Measurements from ENCODE around the gene C10orf90. TPM values are rescaled to one million over a fixed set of nuclear protein-coding genes. Genes with fewer than 3 reads are reported as not detected.

The C10orf90 gene
- total RNA-seq, 2 experiments from 2014 or later, result not detected

DNA sequence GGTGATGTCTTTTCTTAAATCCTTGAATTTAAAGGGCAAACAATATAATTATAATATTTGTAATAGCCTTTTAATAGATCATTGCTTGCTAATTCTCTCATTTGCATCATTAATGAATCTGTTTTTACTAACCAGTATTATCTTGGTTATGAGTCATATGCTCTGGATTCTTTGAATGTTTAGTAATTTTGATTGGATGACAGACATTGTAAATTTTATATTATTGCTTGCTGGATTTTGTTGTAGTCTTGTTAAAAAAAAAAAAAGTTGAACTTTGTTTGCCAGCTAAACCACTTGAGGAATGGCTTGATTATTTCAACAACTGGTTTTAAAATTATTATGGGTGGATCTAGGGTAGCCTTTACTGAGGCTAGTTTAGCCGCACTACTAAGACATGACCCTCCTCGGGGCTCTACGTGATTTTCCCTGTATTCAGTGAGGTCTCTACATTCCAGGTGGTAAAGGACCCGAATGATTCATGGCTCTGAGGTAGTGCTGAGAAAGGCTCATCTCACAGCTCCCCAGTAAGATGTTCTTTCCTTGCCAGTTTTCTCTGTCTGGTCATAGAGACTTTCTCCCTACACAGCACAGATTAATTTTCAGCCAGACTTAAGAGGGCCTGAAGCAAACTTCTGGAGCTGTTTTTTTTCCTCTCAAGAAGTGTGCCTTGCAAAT, 8.5 kb downstream of the C10orf90 start:
- Histone ChIP-seq H3K4me3 (ENCODE audit: low read length) (no peak overlapping the region), H3K27me3 (ENCODE audit: control insufficient read depth in 1 of 2, insufficient read depth in 2 of 2, low read length in 2 of 2) (no peaks in the 10 kb centered on the region), H3K9me3 (ENCODE audit: control insufficient read depth in 1 of 2, insufficient read depth in 1 of 2, low read length in 2 of 2) (peaks cover 0 to 3% of the 10 kb centered on the region in 2 experiments), H3K4me1 (ENCODE audit: insufficient read depth, low read length) (no peaks in the 10 kb centered on the region), H3K36me3 (ENCODE audit: insufficient read depth, low read length) (no peaks in the 10 kb centered on the region), H3K27ac (ENCODE audit: low read depth in 1 of 2, low read length in 2 of 2) (no peak overlapping the region)
- ATAC-seq (ENCODE audit: poor library complexity) (no peak), DNase-seq (no peak)
- no peak overlapping the region for H3K4me3 Mint-ChIP-seq
- H3K9me3 Mint-ChIP-seq, result no peaks in the 10 kb centered on the region
- TF ChIP-seq, protein P1, sequence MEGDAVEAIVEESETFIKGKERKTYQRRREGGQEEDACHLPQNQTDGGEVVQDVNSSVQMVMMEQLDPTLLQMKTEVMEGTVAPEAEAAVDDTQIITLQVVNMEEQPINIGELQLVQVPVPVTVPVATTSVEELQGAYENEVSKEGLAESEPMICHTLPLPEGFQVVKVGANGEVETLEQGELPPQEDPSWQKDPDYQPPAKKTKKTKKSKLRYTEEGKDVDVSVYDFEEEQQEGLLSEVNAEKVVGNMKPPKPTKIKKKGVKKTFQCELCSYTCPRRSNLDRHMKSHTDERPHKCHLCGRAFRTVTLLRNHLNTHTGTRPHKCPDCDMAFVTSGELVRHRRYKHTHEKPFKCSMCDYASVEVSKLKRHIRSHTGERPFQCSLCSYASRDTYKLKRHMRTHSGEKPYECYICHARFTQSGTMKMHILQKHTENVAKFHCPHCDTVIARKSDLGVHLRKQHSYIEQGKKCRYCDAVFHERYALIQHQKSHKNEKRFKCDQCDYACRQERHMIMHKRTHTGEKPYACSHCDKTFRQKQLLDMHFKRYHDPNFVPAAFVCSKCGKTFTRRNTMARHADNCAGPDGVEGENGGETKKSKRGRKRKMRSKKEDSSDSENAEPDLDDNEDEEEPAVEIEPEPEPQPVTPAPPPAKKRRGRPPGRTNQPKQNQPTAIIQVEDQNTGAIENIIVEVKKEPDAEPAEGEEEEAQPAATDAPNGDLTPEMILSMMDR (IDR thresholded peaks at IDR 0.05), result no peak
- CTCF ChIA-PET, result no interaction called here
- intact Hi-C loops (cut with DNase I, micrococcal nuclease), result no loop called here
- H3K4me1 Mint-ChIP-seq (ENCODE audit: low read depth), result no peaks in the 10 kb centered on the region
- no peak overlapping the region for H3K27ac Mint-ChIP-seq
- POLR2A ChIA-PET, result no interaction called here
- no peaks in the 10 kb centered on the region for H3K36me3 Mint-ChIP-seq (ENCODE audit: low read depth)
- H3K27me3 Mint-ChIP-seq, result peaks cover 9% of the 10 kb centered on the region

DNA sequence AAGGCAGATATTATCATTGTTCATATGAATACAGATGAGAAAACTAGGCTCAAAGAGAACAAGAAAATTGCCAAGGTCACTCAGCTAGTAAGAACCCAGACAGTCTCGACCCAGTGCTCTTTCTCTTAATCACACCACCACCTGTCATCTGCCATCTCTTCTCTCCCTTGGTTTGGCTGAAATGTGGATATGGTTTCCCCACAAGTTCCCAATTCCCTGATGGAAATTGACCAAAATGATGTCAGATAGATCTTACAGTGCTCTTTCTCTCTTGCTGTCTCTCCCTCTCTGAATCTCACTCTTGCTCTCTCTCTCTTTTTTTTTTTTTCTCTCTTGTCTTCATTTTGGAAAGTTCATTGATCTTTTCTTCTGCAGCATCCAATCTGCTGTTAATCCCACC, 9.1 kb downstream of the C10orf90 start:
- Histone ChIP-seq H3K27ac (ENCODE audit: low read depth in 1 of 2, low read length in 2 of 2) (no peak overlapping the region), H3K4me3 (ENCODE audit: low read length) (no peak overlapping the region), H3K4me1 (ENCODE audit: insufficient read depth, low read length) (no peaks in the 10 kb centered on the region), H3K36me3 (ENCODE audit: insufficient read depth, low read length) (no peaks in the 10 kb centered on the region), H3K27me3 (ENCODE audit: control insufficient read depth in 1 of 2, insufficient read depth in 2 of 2, low read length in 2 of 2) (no peaks in the 10 kb centered on the region), H3K9me3 (ENCODE audit: control insufficient read depth in 1 of 2, insufficient read depth in 1 of 2, low read length in 2 of 2) (peaks cover 0 to 3% of the 10 kb centered on the region in 2 experiments)
- Mint-ChIP-seq H3K4me1 (ENCODE audit: low read depth) (no peaks in the 10 kb centered on the region), H3K27me3 (peaks cover 9% of the 10 kb centered on the region), H3K36me3 (ENCODE audit: low read depth) (no peaks in the 10 kb centered on the region), H3K9me3 (no peaks in the 10 kb centered on the region), H3K27ac (no peak overlapping the region), H3K4me3 (no peak overlapping the region)
- ChIA-PET CTCF (no interaction called here), POLR2A (no interaction called here)
- intact Hi-C loops (cut with DNase I, micrococcal nuclease), result no loop called here
- DNase-seq, result no peak
- TF ChIP-seq, protein P1 (IDR thresholded peaks at IDR 0.05), result no peak
- ATAC-seq (ENCODE audit: poor library complexity), result no peak

DNA sequence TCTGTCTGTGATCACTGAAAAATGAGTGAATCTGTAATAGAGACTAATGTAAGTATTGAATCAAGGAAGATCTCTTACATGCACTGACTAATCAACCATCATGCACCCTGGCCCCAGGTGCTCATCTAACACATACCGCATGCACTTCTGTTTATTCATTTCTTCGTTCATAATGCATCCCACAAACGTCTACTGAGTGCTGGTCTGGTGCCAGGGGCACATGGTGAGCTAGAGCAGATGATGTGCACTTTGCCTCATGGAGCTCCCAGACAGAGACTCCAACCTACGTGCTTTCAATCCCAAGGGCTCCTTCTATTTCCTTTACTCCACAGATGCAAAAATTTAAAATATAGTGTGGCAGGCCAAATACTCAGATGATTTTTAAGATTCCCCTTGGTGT, 10.7 kb downstream of the C10orf90 start:
- no peak overlapping the region for H3K27ac ChIP-seq (ENCODE audit: low read depth in 1 of 2, low read length in 2 of 2)
- ChIA-PET POLR2A (interaction anchor here (0.6 kb wide), 1 partner anchor 684 kb away, joined by 3 read pairs; no protein-coding TSS in a partner anchor), CTCF (no interaction called here)
- H3K27me3 ChIP-seq (ENCODE audit: control insufficient read depth in 1 of 2, insufficient read depth in 2 of 2, low read length in 2 of 2), result no peaks in the 10 kb centered on the region
- Mint-ChIP-seq H3K9me3 (no peaks in the 10 kb centered on the region), H3K4me3 (no peak overlapping the region), H3K27me3 (peaks cover 9% of the 10 kb centered on the region), H3K4me1 (ENCODE audit: low read depth) (no peaks in the 10 kb centered on the region), H3K27ac (no peak overlapping the region), H3K36me3 (ENCODE audit: low read depth) (no peaks in the 10 kb centered on the region)
- DNase-seq, result no peak
- TF ChIP-seq, protein P1 (IDR thresholded peaks at IDR 0.05), result no peak
- H3K4me1 ChIP-seq (ENCODE audit: insufficient read depth, low read length), result no peaks in the 10 kb centered on the region
- H3K4me3 ChIP-seq (ENCODE audit: low read length), result no peak overlapping the region
- intact Hi-C loops (cut with DNase I, micrococcal nuclease), result loop anchor here in 1 of 2 experiments (10.0 kb wide), 1 partner anchor 55 kb away; no protein-coding TSS in a partner anchor
- ATAC-seq (ENCODE audit: poor library complexity), result no peak
- H3K9me3 ChIP-seq (ENCODE audit: control insufficient read depth in 1 of 2, insufficient read depth in 1 of 2, low read length in 2 of 2), result peaks cover 0 to 3% of the 10 kb centered on the region in 2 experiments
- H3K36me3 ChIP-seq (ENCODE audit: insufficient read depth, low read length), result no peaks in the 10 kb centered on the region
